OCI-LY3 (cell line): ENCODE measurements around the gene THAP2.
A peak's percentile ranks its signal among the peaks of the same experiment; 100 is the strongest.

Experiments used
- H2AFZ ChIP-seq: fragments of 200-600, 300-600 bp; shearing (Covaris generic); 2 replicates; pipeline ENCODE4 v1.6.0; 2014; ENCODE audit warnings: antibody characterized with exemption, low read depth, low read length
- H3K27ac ChIP-seq: fragments of 200-600, 300-600 bp; sonication (generic); 2 replicates; pipeline ENCODE4 v1.5.1; 2014; ENCODE audit warnings: mild to moderate bottlenecking, low read length, moderate library complexity, mixed read lengths
- H3K27me3 ChIP-seq: fragments of 200-600, 300-600 bp; sonication (generic); 2 replicates; pipeline ENCODE4 v1.6.1; 2014; ENCODE audit warnings: low read depth, low read length, mixed read lengths
- H3K36me3 ChIP-seq: fragments of 200-600, 300-600 bp; sonication (generic); replicated peaks from 2 replicates; pipeline ENCODE3; 2014; ENCODE audit warnings: low read depth, low read length, mixed read lengths
- H3K4me1 ChIP-seq: fragments of 300-600, 200-600 bp; sonication (generic); 2 replicates; pipeline ENCODE4 v1.6.1; 2014; ENCODE audit warnings: low read length, mixed read lengths
- H3K4me2 ChIP-seq: fragments of 200-600, 300-600 bp; sonication (generic); 2 replicates; pipeline ENCODE4 v1.6.1; 2014; ENCODE audit warnings: low read length, mixed read lengths
- H3K4me3 ChIP-seq: fragments of 300-600, 200-600 bp; sonication (generic); 2 replicates; pipeline ENCODE4 v1.5.1; 2014; ENCODE audit warnings: antibody characterized with exemption, mild to moderate bottlenecking, low read length, moderate library complexity
- H3K79me2 ChIP-seq: fragments of 300-600, 200-600 bp; shearing (Covaris generic); 2 replicates; pipeline ENCODE4 v1.6.1; 2014; ENCODE audit warnings: mild to moderate bottlenecking, low read length, mixed read lengths
- H3K9ac ChIP-seq: fragments of 300-600, 200-600 bp; shearing (Covaris generic); 2 replicates; pipeline ENCODE4 v1.6.0; 2014; ENCODE audit warnings: mild to moderate bottlenecking, low read length, moderate library complexity
- H3K9me3 ChIP-seq: fragments of 200-600, 300-600 bp; shearing (Covaris generic); 2 replicates; pipeline ENCODE4 v1.6.1; 2014; ENCODE audit warnings: low read length, mixed read lengths; ENCODE audit not compliant: insufficient read depth
- H4K20me1 ChIP-seq: fragments of 200-600, 300-600 bp; sonication (generic); 2 replicates; pipeline ENCODE4 v1.6.1; 2016; ENCODE audit warnings: low read length, mixed read lengths; ENCODE audit not compliant: insufficient read depth
- EZH2phosphoT487 ChIP-seq: fragments of 200-600 bp; shearing (Covaris generic); IDR thresholded peaks from 2 replicates; pipeline ENCODE4 v1.6.1; 2018; ENCODE audit warnings: antibody characterized with exemption, mixed run types, low read depth
- TF ChIP-seq, protein P1 (sequence below): fragments of 200-600, 300-600 bp; sonication (generic); IDR thresholded peaks from 2 replicates; pipeline ENCODE4 v1.5.1; 2014; ENCODE audit warnings: antibody characterized with exemption, low read length, low read depth

Gene THAP2

DNA sequence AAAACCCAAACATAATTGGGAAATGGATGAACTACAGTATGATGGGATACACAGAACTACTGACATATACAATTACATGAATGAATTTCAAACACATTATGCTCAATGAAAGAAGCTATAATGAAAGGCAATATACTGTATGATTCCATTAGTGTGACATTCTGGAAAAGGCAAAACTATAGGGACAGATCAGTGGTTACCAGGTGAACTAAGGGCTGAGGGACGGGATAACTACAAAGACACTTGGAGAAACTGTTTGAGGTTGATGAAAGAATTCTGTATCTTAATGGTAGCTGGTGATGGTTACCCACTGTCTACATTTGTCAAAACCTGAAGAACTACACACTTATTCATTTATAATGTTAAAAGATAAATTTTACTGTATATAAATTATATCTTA is 8.2 kb upstream of the THAP2 start:
- Histone ChIP-seq H3K9ac (no peak overlapping the region), H3K27me3 (no peaks in the 10 kb centered on the region), H3K4me1 (no peaks in the 10 kb centered on the region), H3K9me3 (peaks cover 9% of the 10 kb centered on the region; the same call in 1 of the 2 replicates), H3K4me3 (no peak overlapping the region), H3K27ac (no peak overlapping the region), H3K36me3 (peaks cover 79% of the 10 kb centered on the region), H2AFZ (no peak overlapping the region), H4K20me1 (0 out of 2 replicates have a peak, but pooled peaks cover 10% of the 10 kb centered on the region), H3K4me2 (no peak overlapping the region), H3K79me2 (peaks cover 90% of the 10 kb centered on the region)
- TF ChIP-seq, protein P1, sequence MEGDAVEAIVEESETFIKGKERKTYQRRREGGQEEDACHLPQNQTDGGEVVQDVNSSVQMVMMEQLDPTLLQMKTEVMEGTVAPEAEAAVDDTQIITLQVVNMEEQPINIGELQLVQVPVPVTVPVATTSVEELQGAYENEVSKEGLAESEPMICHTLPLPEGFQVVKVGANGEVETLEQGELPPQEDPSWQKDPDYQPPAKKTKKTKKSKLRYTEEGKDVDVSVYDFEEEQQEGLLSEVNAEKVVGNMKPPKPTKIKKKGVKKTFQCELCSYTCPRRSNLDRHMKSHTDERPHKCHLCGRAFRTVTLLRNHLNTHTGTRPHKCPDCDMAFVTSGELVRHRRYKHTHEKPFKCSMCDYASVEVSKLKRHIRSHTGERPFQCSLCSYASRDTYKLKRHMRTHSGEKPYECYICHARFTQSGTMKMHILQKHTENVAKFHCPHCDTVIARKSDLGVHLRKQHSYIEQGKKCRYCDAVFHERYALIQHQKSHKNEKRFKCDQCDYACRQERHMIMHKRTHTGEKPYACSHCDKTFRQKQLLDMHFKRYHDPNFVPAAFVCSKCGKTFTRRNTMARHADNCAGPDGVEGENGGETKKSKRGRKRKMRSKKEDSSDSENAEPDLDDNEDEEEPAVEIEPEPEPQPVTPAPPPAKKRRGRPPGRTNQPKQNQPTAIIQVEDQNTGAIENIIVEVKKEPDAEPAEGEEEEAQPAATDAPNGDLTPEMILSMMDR, result no peak
- no peak for TF ChIP-seq EZH2phosphoT487

DNA sequence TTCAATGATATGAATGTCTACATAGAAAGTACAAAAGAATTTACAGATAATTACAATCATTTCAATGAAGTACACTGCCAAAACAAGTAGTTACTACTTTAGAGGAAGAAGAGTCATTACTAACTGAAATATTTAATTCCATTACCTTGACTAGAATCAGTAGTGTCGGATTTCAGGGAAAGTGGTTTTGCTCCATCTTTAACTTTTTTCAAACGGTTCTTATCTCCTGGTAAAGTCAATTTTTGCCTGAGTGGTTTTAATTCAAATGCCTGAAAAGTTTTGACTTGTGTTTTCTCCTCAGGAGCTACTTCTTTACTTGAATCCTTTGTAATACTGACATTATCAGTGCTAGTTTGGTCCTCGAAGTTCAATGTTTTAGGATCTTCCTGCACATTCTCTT is 7.4 kb upstream of the THAP2 start:
- peaks cover 75% of the 10 kb centered on the region for H3K36me3 ChIP-seq
- H3K4me3 ChIP-seq, result no peak overlapping the region
- H3K4me2 ChIP-seq, result no peak overlapping the region

DNA sequence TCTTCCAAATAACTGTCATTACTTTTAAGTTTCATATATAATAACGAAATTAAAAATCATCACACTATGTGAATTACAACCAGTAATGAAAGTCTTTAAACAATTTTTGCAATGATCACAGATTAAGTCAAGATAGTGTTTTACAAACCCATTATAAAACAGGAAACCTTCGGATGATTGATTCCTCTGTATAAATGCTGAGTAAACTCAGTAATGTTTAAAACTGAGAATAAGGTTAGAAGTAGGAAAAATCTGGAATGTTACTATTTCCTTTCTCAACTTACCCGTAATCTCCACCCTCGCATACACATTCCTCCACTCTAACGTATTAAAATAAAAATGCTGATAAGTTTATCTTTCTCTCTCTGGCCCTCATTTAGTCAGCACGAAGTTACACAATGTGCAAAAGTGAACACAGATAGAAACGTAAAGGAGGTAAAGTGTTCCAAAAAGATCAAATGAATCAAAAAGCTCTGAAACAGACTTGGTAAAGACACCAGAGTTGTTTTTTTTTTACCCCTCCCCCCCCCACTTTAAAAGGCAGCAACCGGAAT is 2.0 kb upstream of the THAP2 start:
- H3K4me2 ChIP-seq, result peak overlapping the region; percentile 91
- no peak overlapping the region for H2AFZ ChIP-seq
- no peak for TF ChIP-seq EZH2phosphoT487
- TF ChIP-seq, protein P1, result no peak
- peak overlapping the region; percentile 92 for H3K4me3 ChIP-seq
- peaks cover 17% of the 10 kb centered on the region for H3K4me1 ChIP-seq
- peaks cover 14% of the 10 kb centered on the region for H4K20me1 ChIP-seq
- H3K9me3 ChIP-seq, result no peaks in the 10 kb centered on the region
- peaks cover 32% of the 10 kb centered on the region for H3K36me3 ChIP-seq
- peak overlapping the region; percentile 88 for H3K9ac ChIP-seq
- H3K79me2 ChIP-seq, result peaks cover 80% of the 10 kb centered on the region
- no peaks in the 10 kb centered on the region for H3K27me3 ChIP-seq
- H3K27ac ChIP-seq, result no peak overlapping the region

More for the DNA sequence above, 7.4 kb upstream of the THAP2 start:
- Histone ChIP-seq H3K27me3 (no peaks in the 10 kb centered on the region), H3K4me1 (peaks cover 4% of the 10 kb centered on the region), H3K27ac (no peak overlapping the region), H4K20me1 (peaks cover 5% of the 10 kb centered on the region), H3K9ac (no peak overlapping the region), H2AFZ (no peak overlapping the region), H3K79me2 (peaks cover 90% of the 10 kb centered on the region), H3K9me3 (peaks cover 9% of the 10 kb centered on the region; the same call in 1 of the 2 replicates)
- TF ChIP-seq, protein P1, result no peak
- no peak for TF ChIP-seq EZH2phosphoT487

DNA sequence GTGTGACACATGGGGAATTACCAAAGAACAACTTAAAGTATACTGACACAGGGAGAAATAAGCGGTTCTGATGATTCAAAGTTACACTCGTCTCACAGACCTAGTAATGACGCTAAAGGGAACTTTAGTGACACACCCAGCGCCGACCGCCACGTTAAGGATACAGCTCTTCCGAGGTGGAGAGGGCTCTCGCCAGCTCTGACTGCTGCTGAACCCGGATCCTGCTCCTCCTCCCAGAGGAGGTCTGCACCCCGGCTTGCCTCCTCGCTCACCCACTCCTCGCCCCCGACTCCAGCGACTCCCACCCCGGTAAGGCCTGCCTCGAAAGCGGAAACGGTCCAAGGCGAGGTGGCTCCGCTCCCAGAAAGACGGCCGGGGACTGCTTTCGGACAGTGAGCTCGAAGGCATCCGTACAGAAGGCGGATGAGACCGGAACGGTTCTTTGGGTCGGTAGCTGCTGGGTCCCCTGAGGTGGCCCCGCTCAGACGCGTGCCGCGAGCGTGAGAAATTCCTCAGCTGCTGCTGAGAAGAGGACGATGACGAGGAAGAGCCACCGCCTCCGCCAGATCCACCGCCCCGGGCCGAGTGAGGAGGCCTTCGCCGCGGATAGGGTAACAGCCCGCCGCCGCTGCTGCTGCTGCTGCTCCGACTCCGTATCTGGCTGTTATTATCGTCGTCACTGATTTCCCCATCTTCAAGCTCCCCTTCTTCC is 1.1 kb upstream of the THAP2 start:
- Histone ChIP-seq H3K79me2 (peaks cover 75% of the 10 kb centered on the region), H3K4me1 (peaks cover 17% of the 10 kb centered on the region), H3K4me3 (peak overlapping the region; percentile 92), H3K9me3 (no peaks in the 10 kb centered on the region), H4K20me1 (peaks cover 14% of the 10 kb centered on the region), H3K9ac (peak overlapping the region; percentile 88), H2AFZ (peak overlapping the region; percentile 69), H3K4me2 (peak overlapping the region; percentile 91), H3K27me3 (no peaks in the 10 kb centered on the region), H3K27ac (peak overlapping the region; percentile 91), H3K36me3 (peaks cover 27% of the 10 kb centered on the region)
- TF ChIP-seq, protein P1, result no peak
- no peak for TF ChIP-seq EZH2phosphoT487
